Measurements from ENCODE around the gene RBM19.

RBM19 gene

DNA sequence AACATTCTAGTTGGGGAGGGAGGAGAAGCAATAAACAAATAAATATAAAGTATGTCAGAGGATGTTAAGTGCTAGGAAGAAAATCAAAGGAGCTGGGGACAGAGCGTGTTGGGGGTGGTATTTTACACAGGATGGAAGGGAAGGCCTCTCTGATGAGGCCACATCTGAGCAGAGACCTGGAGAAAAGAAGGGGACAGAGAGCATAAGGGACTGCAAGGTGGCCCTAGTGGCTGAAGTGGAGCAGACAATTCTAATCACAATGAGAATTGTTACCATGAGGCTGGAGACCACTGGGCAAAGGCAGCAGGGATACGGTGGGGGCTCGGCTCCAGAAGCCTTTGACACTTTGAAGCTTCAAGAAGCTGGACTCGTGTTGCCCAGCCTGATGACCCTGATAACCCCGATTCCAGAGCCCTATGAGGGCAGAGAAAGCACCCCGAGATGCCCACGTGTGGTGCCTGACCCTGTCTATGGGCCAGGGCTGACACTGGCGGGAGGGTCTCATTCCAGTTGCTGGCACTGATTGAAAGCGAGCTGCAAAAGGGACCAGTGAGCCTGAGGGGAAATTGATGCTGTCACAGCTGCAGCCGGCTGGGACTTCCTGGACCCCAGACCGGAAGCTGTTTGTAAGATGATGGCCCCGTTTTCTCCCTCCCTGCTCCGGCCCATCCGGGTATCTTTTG lies 169.1 kb downstream of the RBM19 start:
- DNase-seq, result no peak

DNA sequence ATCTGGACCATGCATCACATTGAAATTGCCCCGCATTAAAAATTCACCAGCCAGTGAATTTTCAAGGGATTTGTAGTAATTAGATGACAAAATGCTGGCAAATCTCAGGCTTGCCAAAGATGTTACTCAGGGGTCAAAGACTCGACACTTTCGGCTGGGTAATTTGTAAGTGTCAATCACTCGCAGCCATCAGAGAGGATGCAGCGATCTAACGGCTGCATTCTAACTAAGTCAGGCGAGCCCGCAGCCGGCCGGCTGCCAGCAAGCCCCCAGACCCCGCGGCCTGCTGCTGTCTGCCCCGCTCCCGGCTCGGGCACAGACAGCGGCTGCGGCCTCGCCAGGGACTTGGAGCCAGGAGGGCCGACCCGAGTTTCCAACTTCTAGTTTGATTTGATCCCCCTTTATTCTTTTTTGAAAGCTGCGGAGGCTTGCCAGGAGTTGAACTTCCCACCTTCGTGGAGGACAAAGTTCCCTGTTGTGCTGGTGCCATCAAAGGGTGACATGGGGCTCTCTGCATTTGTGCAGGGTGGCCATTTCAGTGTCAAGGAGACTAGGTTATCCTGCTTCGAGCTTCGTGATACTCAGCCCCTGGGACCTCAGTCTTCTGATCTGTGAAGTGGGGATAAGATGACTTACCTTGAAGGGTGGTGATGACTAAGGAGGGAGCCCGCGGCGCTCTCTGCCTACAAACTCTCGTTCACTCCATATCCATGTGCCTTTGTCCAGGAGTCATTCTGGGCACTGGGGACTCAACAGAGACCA lies 169.9 kb downstream of the RBM19 start:
- DNase-seq, result no peak

DNA sequence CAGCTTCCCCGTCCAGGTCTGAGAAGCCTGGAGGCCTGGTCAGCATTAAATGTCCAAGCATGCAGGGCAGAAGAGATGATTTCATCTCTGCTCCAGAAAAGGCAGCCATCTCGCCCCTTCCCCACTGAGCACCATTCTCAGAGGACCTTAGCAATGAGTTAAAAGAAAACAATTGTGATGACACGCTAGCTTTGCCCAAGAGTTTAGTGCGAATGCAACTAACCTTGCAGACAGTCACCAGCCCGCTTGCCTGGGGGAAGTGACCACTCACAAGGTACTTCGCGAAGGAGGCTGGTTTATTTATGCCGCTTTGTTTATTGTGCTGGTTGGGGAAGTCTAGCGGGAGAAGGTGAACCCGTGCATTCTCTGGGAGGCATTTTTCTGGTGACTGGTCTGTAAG lies 170.7 kb downstream of the RBM19 start:
- no peak for DNase-seq

DNA sequence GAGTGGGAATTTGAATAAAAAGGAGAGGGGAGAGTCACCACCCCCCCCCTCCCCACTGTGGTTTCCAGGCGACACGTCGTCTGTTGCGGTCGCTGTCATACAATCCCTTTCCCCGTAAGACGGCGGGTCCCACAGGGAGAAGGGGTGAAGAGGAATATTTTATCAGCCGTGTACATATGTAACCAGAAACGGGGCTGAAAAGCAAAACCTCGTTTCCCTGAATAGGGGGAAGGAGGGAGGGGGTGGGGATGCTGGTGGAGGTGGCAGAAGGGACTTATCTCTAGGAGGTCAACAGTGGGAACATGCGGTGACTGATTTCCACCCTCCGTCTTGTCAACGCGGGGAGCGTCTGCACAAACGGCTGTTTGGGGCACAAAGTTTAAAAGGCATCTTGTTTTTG lies 171.4 kb downstream of the RBM19 start:
- no peak for DNase-seq

DNA sequence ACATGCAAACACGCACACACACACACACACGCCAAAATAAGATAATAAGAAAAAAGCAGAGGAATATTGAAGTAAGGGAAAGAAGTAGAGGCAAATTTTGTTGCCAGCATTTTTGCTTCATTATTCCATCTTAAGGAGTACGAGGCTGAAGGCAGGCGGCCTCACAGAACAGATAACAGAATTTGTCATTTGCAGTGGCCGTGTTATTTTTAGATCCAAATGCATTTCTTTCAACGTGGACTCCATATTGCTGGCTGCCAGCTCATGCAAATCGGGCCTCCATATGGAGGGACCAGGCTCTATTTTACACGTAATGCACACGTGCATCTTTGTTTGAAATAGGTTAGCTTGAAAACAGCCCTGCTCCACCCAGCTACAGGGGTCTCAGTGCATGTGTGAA lies 172.9 kb downstream of the RBM19 start:
- no peak for DNase-seq

DNA sequence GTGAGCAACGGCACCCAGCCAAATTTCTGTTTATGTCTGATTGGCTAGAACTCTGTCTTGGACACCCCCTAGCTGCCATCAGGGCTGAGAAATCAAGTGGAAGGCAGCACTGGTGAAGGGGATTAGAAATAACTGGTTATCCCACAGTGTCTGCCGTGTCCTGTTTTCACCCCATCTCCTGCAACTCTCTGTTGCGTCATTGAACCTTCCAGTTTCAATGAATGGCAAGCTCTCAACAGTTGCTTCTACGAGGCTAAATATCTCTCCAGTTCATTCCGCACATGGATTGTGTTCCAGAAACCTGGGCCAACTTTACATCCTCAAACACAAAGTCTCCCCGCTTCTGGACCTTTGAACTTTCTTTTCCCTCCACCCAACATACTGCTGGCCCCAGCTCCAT lies 173.7 kb downstream of the RBM19 start:
- no peak for DNase-seq

DNA sequence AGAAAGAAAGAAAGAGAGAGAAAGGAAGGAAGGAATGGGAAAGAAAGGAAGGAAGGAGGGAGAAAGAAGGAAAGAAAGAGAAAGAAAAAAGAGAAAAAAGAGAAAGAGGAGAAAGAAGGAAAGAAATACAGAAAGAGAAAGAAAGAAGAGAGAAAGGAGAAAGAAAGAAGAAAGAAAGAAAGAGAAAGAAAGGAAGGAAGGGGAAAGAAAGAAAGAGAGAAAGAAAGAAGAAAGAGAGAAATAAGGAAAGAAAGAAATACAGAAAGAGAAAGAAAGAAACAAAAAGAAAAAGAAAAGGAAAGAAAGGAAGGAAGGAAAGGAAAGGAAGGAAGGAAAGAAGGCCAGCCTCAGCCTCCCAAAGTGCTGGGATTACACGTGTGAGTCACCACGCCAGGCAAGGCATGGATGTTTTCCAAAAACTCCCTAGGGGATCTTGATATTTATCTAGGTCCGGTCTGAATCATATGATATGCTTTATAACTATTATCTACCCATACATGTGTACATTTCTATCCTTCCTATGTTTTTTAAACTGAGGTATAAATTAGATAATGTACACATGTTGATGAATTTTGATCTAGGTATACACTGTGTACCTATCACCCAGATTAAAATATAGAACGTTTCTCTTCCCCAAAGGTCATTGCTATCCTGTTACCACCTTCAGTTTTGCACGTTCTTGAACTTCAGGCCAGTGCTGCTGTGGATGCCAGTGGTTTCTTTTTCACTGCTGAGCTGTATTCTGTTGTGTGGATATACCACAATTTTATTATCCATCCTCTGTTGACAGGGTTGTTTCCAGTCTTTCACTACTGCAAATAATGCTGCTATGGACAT lies 177.9 kb downstream of the RBM19 start:
- DNase-seq, result no peak

DNA sequence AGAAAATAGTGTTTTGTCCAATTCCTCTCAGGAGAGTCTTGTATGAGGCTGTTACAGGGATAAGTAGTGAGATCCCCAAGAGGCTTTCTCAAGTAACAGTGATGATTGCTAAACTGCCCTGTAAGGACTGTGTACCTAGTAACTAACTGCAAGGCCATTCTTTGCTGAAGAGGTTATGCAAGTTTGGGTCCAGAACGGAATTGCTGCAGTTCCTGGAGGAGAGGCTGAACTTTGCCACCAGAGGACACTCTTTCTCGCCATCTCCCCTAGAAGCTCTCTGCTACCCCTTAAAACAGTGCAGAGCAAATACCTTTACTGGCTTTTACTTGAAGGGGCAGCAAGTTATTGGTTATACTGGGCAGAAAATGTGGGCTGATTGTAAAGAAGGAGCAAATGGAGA lies 180.0 kb downstream of the RBM19 start:
- DNase-seq, result no peak

DNA sequence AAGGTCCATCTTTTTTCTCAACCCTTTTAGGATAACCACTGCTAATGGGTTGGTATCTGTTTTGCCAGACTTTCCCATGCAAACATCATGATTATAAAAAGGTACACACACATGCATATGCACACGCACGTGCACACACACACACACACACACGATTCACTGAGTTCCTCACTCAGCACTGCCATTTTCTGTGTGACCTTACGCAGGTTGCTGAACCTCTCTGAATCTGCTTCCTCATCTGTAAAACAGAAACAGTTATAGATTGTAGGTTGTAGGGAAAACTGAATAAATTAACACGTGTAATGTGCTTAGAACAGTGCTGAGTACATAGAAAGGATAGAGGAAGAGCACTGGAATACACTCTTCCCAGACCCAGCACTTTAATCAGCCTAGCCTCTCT lies 182.3 kb downstream of the RBM19 start:
- no peak for DNase-seq

DNA sequence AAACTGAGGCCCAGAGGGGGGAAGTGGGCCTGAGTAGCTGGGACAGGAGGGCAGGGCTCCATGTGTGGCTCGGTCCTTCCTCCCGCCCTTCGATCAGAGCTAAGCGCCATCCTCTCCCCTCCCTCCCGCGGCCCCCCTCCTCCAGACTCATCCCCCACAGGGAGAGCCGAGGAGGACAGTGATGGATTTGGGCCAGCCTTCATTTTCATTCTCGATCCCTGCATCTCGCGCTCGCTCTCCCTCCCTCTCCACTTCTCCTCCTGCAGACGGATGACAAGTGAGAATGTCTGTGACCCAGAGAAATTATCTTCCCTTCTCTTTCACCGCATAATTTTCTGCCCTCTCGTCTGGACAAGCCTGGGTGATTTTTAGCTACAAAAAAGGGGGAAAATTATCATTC lies 183.3 kb downstream of the RBM19 start:
- no peak for DNase-seq

DNA sequence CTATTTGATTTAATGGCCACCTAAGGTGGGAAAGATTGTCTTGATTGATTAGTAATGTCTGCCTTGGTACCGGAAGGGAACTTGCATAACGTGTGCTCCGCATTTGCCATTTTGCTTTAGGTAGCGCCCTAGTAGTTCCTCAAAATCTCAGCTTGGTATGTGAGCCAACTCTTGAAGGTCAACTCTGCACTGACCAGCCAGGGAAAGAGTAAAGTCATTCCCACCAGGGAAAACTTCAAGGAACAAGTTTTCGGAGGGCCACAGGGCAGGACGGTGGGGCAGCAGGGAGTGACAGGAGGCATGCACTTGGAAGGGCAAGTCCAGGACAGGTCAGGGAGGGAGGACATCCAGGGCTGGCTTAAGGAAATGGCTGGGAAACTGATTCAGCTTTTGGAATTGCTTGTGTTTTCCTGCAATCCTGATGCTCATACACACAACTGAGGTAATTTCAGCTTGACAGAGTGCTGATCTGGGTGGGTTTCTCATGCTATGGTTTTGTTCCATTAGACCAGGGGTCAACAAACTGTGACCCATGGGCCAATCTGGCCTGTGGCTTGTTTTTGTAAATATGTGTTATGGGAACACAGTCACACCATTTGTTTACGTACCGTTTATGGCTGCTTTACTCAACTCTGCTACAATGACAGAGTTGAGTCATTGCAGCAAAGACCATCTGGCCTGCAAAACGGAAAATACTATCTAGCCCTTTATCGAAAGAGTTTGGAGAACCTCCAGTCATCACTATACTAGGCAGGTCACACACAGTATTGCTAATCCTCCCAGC lies 184.5 kb downstream of the RBM19 start:
- no peak for DNase-seq

DNA sequence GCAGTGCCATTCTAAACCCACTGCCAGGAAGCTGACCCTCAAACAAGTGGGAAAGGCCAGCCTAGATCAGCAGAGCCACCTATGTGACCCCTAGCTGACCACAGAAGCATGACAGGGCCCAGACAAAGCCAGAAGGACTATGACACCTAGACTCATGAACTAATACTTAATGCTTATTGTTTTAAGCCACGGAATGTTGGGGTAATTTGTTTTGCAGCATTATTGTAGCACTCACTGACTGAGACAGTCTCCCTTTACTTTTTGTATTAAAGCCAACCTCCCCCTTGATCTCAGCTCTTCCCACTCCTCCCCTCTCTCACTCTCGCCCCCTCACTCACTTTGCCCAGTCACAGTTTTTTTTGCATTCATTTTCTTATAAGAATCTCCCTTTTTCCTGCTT lies 186.4 kb downstream of the RBM19 start:
- no peak for DNase-seq

DNA sequence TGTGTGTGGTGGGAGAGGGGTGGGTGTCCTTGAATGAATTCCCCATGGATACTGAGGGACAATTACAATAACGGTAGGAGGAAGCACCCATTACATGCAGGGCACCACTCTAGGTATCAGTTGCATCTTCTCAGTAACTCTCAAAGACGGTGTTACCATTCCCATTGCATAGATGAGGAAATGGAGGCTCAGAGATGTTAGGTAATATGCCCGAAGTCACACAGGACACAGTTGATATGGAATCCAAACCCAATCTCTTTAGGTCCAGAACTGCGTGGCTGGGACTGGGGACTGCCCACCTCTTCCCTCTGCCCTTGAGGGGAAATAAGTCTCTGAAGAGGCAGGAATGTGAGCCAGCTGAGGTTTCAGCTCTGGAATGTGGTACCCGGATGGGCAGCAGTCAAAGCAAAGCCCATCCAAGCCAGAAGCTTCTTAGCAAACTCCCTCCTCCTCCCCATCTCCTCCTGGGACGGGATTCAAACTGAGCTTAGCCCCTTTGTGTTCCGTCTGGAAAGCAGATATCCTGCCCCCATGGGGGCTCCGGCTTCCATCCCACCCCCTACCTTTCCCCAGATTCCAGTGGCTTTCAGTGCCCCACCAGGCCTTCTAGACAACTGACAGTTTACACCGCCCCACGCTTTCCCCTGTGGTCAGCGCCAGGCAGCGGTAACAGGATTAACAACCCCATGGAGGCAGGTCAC lies 187.5 kb downstream of the RBM19 start:
- no peak for DNase-seq

DNA sequence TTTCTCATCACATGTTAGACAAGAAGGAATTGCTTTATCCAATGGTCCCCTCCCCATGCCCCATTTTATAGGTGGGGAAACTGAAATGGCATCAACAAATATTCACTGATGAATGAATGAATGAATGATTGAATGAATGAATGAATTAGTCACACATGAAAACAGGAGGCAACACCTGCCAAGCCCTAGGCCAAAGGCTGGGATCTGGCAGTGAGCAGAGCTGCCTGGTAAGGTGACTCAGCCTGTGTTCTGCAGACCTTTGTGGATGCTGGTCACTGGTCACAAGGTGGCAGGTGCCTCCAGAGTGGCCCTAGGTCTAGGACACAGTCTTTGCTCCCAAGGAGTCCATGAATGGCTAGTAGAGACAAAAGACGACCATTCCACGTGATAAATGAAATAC lies 188.4 kb downstream of the RBM19 start:
- DNase-seq, result no peak

DNA sequence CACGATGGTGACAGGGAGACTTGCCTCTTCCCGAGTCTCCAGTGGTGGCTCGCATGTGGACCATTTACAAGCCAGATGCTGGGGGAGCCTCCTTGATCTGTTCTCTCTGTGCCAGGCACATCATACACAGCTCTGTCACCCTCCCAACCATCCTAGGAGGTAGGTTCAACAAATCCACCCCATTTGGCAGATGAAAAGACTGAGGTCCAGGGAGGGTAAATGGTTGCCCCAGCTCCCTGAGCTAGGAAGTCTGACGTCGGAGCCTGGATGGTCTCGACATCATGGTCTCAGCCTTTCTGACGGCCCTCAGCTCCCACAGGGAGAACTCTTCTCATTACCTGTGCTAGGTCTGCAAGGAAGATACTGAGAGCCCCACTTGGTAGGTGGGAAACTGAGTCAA lies 189.6 kb downstream of the RBM19 start:
- DNase-seq, result no peak

DNA sequence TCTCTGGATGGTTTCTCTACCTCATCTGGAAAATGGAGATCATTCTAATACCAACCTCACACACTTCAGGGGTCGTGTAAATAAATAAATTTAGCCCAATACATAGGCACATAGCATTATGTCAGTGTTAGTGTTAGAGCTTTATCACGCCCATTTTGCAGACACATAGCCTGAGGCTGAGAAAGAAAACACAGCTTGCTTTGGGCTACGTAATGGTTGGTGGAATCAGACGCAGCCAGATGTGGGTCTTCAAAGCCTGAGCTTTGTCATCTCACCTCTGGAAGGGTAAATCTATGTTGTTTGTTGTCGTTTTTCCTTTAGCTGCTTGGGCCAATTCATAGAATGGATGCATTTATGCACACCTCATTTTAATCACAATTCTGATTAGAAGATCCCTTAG lies 191.6 kb downstream of the RBM19 start:
- DNase-seq, result no peak

DNA sequence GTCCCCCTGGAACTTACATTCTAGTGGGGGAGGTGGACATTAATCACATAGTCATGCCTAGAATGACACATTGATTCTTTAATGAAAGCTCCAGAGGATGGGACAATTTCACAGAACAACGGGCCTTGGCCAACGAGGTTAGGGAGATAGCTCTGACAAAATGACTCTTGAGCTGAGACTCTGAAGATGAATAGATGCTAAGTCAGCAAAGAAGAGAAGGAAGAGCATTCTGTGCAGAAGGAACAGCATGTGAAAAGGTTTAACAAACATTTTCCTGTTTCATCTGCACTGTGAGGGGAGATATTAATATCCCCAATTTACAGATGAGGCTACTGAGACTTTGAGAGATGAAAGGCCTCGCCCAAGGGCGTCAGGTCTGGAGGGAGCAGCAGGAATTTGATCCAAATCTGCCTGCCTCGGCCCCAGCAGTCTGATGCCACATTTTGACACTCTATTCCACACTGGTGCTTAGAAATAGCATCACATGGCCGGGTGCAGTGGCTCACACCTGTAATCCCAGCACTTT lies 193.6 kb downstream of the RBM19 start:
- no peak for DNase-seq

DNA sequence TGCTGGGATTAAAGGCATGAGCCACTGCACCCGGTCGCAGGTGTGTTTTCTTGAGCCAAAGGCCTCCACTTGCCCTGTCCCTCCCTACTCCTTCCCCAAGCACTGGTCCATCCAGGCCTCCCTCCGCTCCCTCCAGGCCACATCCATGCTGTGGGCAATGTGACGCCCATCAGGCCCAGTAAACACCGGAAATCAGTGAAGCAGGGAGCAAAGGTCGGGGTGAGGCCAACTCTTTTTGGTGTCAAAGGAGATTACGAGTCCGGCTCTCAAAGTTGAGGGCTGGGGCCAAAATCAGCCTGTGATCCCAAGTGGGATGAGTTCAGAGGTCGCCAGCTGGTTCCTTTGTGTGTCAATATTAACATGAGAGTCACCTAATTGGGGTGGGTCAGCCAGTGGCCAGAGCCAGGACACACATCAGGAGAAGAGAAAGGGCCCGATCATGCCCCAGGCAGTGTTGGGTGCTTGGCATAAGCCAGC lies 195.7 kb downstream of the RBM19 start:
- DNase-seq, result no peak

DNA sequence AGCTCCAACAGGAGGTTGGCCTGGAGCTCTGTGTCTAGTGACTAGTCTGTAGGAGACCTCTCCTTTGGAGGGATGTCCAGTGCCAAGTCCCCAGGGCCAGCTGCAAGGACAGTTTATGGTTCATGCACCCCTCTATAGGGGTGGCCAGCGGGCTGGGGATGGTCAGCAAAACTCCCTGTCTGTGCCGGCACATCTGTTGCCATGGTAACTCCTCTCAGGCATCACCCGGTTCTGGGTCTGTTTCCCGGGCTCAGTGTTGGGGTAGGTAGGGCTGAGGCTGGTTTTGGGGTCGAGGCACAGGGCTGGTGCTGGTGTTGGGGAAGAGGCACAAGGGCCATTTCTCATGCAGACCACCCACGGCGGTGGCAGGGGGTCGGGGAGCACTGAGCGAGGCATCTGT lies 196.8 kb downstream of the RBM19 start:
- no peak for DNase-seq

DNA sequence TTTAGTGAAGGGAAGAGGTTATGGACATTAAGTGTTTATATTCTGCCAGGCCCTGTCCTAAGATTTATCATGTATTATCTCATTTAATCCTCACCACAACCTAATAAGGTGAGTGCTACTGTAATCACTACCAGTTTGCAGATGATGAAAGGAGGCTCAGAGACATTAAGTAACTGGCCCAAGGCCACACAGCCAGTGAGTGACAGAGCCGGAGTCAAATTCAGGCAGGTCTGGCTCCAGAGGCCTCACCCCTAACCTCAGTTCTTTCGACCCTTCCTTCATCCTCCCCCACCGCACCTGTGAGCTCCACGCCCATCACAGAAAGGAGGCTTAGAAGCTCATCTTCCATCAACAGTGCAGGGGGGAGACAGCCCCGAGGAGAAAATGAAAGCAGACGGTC lies 197.3 kb downstream of the RBM19 start:
- no peak for DNase-seq

DNA sequence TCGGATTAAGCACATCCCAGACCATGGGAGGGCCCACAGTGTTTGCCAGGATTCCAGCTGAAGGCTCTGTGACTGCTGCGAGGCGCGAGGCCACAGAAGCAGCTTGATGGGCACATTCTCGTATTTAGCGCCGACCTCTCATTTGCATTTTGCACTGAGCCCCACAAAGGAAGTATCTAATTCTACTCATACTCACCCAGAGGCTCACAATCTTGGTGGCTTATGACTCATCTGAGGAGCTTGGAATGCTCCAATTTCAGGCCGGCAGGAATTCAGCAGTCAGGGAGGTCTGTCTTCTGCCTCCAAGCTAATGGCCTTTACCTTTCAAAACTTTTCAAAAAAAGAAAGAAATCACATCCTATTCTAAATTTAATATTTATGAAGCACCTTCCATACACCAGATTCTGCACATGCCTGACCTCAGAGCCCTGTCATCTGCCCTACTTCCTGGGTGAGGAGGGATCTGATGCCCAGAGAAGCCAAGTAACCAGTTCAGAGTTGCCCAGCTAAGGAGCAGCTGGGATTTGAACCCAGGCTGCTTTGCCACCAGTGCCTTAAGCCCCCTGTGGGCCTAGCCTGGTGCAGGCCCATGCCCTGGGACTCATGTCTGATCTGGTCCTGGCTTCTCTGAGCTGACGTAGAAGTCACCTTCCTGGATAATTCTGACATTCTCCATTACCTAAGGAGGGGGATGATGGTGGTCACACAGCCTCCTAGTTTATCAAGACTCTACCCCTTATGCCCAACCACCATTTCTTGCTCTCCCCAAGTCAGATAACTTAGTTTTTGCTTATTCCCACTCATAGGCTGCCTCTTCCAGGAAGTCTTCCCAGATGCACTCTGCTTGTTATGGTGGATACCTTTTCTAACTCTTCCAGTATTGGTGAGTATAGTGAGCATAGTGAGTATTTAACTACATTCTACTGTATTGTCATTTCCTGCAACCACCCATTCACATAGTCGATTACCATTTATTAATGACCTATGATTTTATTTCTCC lies 198.9 kb downstream of the RBM19 start:
- DNase-seq, result no peak

All from activated CD8-positive, alpha-beta memory T cell treated with anti-CD3 and anti-CD28 coated beads for 24 hours (primary cell).